IMR-90 (cell line): ENCODE measurements around the gene KRTAP9-1.

Experiments
- MAFK ChIP-seq: IDR thresholded peaks from 2 replicates; pipeline ENCODE4 v1.6.1; 2012; ENCODE audit warnings: low read depth, low read length, improper control_type of control experiment
- POLR2A ChIP-seq: IDR thresholded peaks from 2 replicates; pipeline ENCODE4 v1.6.1; 2012; ENCODE audit warnings: mild to moderate bottlenecking, low read depth, low read length
- TF ChIP-seq, protein P1 (sequence below): conservative IDR thresholded peaks from 2 replicates; pipeline ENCODE4 v1.5.1; 2012; ENCODE audit warnings: mild to moderate bottlenecking, low read depth, low read length, improper control_type of control experiment

DNA sequence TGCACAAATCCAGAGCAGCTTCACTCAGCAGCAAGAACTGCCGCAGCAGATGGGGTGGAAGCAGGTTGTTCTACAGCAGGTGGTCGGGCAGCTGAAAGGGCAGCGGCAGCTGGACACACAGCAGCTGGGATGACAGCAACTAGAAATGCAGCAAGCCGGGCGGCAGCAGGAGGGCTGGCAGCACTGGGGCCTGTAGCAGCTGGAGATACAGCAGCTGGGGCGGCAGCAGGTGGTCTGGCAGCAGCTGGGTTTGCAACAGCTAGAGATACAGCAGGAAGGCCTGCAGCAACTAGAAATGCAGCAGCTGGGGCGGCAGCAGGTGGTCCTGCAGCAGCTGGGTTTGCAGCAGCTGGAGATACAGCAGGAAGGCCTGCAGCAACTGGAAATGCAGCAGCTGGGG, 22.1 kb upstream of the KRTAP9-1 start:
- TF ChIP-seq POLR2A (no peak), MAFK (no peak)
- TF ChIP-seq, protein P1, sequence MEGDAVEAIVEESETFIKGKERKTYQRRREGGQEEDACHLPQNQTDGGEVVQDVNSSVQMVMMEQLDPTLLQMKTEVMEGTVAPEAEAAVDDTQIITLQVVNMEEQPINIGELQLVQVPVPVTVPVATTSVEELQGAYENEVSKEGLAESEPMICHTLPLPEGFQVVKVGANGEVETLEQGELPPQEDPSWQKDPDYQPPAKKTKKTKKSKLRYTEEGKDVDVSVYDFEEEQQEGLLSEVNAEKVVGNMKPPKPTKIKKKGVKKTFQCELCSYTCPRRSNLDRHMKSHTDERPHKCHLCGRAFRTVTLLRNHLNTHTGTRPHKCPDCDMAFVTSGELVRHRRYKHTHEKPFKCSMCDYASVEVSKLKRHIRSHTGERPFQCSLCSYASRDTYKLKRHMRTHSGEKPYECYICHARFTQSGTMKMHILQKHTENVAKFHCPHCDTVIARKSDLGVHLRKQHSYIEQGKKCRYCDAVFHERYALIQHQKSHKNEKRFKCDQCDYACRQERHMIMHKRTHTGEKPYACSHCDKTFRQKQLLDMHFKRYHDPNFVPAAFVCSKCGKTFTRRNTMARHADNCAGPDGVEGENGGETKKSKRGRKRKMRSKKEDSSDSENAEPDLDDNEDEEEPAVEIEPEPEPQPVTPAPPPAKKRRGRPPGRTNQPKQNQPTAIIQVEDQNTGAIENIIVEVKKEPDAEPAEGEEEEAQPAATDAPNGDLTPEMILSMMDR = no peak
